GM12873 (cell line): ENCODE measurements around the gene COL15A1.

Experiments used
- TF ChIP-seq, protein P1 (sequence below): IDR thresholded peaks from 2 replicates; pipeline ENCODE4 v1.5.1; 2012; ENCODE audit warnings: low read depth, mild to moderate bottlenecking, moderate library complexity, low read length, control low read depth; ENCODE audit not compliant: insufficient read depth; ENCODE audit errors: missing control alignments

Gene COL15A1

DNA sequence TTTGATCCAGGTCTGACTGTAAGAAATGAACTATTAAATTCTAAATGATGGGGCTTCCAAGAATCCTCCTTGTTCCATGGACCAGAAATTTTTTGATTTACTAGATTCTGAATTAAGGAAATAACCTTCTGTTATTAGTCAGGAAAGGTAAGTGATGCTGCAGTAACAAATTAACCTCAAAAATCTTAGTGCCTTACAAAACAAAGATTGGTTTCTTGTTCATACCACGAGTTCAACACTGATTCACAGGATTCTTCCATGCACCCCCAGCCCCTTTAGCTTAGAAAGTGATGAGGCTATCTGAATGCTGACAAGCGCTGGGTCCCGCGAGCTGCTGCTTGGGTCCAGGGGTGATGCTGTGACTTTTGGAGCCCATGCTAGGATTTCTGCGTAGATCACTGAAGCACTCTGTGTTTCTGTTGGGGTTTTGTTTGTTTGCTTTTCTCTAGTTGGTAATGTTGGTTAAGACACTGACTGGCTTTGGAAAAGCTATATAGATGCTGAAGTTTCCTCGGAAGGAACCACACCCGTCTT, 52.3 kb downstream of the COL15A1 start:
- TF ChIP-seq, protein P1, sequence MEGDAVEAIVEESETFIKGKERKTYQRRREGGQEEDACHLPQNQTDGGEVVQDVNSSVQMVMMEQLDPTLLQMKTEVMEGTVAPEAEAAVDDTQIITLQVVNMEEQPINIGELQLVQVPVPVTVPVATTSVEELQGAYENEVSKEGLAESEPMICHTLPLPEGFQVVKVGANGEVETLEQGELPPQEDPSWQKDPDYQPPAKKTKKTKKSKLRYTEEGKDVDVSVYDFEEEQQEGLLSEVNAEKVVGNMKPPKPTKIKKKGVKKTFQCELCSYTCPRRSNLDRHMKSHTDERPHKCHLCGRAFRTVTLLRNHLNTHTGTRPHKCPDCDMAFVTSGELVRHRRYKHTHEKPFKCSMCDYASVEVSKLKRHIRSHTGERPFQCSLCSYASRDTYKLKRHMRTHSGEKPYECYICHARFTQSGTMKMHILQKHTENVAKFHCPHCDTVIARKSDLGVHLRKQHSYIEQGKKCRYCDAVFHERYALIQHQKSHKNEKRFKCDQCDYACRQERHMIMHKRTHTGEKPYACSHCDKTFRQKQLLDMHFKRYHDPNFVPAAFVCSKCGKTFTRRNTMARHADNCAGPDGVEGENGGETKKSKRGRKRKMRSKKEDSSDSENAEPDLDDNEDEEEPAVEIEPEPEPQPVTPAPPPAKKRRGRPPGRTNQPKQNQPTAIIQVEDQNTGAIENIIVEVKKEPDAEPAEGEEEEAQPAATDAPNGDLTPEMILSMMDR: no peak

DNA sequence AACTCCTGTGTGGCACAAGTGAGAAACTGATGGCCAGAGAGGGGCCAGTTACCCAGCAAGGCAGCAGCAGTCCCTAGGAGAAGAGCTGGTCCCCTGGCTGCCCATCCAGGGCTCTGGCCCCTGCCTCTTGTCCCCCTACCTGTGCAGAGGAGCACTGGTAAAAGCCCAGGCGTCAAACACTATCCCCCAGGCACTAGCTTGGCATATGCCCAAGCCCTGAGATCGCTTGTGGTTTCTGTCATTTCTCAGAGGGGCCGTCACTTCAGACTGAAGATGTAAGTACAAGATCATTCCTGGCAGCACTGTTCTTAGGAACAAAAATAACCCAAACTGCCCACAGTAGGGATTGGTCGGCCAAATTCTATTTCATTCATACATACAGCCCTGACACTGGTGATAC, 53.9 kb downstream of the COL15A1 start:
- TF ChIP-seq, protein P1: peak; percentile 8

DNA sequence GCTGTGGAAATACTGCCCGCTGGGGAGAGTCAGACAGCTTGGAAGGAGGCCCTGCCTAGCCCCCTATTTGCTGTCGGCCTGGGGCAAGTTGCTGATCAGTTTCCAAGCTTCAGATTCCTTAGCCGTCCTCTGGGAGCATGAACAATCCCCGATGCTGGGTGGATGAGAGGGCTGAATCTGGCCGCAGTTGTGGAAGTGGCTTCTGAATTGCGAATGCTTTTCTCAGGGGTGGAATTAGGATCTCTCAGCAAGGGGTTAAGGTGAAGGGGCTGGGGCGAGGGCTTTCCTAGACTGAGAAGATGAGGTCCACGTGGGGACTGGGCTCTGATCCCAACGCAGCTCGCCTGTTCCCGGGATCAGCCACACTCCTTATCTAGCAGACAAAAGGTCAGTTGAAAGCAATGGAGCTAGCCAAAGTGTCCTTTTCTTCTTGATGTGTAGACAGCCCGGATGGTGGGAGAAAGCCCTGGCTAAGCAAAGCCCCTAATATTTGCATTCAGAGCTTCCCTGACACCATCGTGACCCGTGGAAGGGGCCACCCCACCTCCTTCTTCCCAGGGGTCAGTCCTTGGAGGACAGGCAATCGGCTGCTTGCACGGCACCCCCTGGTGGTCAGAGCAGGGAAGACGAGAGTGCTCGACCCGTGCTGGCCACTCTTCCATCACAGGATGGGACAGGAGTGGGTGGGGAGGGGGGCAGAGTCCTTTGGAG, 54.9 kb downstream of the COL15A1 start:
- TF ChIP-seq, protein P1: peak; percentile 92

DNA sequence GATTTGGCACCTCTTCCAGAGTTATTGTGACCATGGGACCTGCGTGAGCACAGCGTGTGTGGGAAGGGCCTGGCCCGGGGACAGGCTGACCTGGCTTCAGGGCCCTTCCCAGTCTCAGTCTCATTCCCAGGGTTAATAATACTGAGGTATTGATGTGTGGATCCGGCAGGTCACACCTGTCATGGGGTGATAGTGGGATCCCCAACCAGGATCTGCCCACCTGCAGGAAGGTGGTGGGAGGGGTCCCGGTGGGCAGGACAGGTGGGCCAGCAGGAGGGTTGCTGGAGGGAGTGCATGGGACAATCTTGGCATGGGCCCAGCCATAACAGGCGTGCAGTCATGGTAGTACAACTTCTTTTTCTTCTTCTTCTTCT, 55.4 kb downstream of the COL15A1 start:
- TF ChIP-seq, protein P1: no peak

DNA sequence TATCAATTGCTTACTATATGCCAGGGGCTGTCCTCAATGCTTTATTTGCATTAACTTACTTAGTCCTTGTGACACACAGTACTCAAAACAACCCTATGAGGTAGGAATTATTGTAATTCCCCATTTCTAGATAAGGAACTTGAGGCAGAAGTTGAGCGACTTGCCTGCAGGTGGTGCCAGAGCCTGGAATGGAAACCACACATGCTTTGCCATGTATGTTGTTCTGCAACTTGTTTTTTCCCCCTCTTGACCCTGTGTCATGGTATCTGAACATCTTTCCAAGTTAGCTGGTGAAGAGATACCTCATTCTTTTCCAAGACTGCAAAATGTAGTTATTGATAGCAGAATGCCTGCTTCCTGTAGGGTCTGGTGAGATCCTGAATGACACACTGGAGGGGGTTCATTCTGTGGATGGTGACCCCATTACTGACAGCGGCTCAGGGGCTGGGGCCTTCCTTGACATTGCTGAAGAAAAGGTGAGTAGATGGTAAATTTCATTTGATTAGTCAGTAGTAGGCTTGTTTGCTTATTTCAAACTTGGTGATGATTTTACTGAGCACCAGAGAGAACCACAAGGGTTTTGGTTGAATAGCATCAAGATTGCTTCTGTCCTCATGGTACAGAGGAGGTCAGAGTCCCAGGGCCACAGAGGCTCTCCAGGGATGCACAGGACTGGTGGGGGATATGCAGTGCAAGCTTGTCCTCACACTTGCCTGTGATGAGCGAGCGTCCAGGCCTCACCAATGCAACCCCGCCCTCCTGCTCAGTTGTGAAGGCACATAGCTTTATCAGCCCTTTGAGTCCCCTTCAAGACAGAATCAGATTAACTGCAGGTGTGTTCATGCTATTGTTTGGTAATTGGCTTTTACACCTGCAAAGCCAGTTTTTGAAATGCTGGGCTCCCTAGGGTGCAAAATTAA, 57.0 kb downstream of the COL15A1 start:
- TF ChIP-seq, protein P1: peak; percentile 84

- TF ChIP-seq, protein P1: no peak
Measured at GRCh38 chr9:99001892-99002291, 58.2 kb downstream of the COL15A1 start.

- TF ChIP-seq, protein P1: no peak
Measured at GRCh38 chr9:99002706-99003105, 59.0 kb downstream of the COL15A1 start.
